Neural cell (in vitro differentiated cells): ENCODE data around the gene CCDC201. TPM values are rescaled to one million over a fixed set of nuclear protein-coding genes. Genes with fewer than 3 reads are reported as not detected.

Experiments used
- H2AFZ ChIP-seq: fragments of 200-600, 300-800 bp; sonication (generic), shearing (Covaris generic); 2 replicates; pipeline ENCODE4 v1.6.0; 2014; ENCODE audit warnings: low read depth, mild to moderate bottlenecking, antibody characterized with exemption, low read length, moderate library complexity
- H3F3A ChIP-seq: fragments of 200-600 bp; shearing (Covaris generic); 2 replicates; pipeline ENCODE4 v1.6.1; 2016; ENCODE audit warnings: mild to moderate bottlenecking, moderate library complexity, mixed read lengths, antibody characterized with exemption, low read length; ENCODE audit not compliant: insufficient read depth, poor library complexity, severe bottlenecking
- H3K27ac ChIP-seq: fragments of 200-600, 300-800 bp; sonication (generic), shearing (Covaris generic); 2 replicates; pipeline ENCODE4 v1.5.1; 2014; ENCODE audit warnings: mild to moderate bottlenecking, low read length, moderate library complexity
- H3K27me3 ChIP-seq: fragments of 300-800, 200-600 bp; sonication (generic), shearing (Covaris generic); 2 replicates; pipeline ENCODE4 v1.6.0; 2014; ENCODE audit warnings: mild to moderate bottlenecking, low read depth, low read length, moderate library complexity; ENCODE audit not compliant: insufficient read depth
- H3K36me3 ChIP-seq: fragments of 300-800, 200-600 bp; sonication (generic), shearing (Covaris generic); 2 replicates; pipeline ENCODE4 v1.5.1; 2014; ENCODE audit warnings: mild to moderate bottlenecking, antibody characterized with exemption, low read length, moderate library complexity; ENCODE audit not compliant: insufficient read depth
- H3K4me2 ChIP-seq: fragments of 300-800, 200-600 bp; sonication (generic), shearing (Covaris generic); 2 replicates; pipeline ENCODE4 v1.6.0; 2014; ENCODE audit warnings: mild to moderate bottlenecking, low read length
- H3K4me3 ChIP-seq: fragments of 300-800, 200-600 bp; sonication (generic), shearing (Covaris generic); 2 replicates; pipeline ENCODE4 v1.5.1; 2014; ENCODE audit warnings: mild to moderate bottlenecking, low read length, moderate library complexity
- H3K79me2 ChIP-seq: fragments of 200-600 bp; shearing (Covaris generic); replicated peaks from 2 replicates; pipeline ENCODE4 v1.6.0; 2014; ENCODE audit warnings: mild to moderate bottlenecking, low read length, moderate library complexity; ENCODE audit not compliant: insufficient read depth
- H3K9ac ChIP-seq: fragments of 300-800, 200-600 bp; sonication (generic), shearing (Covaris generic); 2 replicates; pipeline ENCODE4 v1.6.1; 2016; ENCODE audit warnings: mild to moderate bottlenecking, low read length, mixed read lengths
- H3K9me2 ChIP-seq: fragments of 200-600 bp; shearing (Covaris generic); 2 replicates; pipeline ENCODE4 v1.6.1; 2016; ENCODE audit warnings: mild to moderate bottlenecking, low read length, mixed read lengths; ENCODE audit not compliant: insufficient read depth
- H3K9me3 ChIP-seq: fragments of 200-600, 300-800 bp; sonication (generic), shearing (Covaris generic); 2 replicates; pipeline ENCODE4 v1.6.1; 2016; ENCODE audit warnings: mild to moderate bottlenecking, mixed run types, low read length, moderate library complexity, mixed read lengths
- H4K20me1 ChIP-seq: fragments of 200-600 bp; shearing (Covaris generic); 2 replicates; pipeline ENCODE4 v1.6.1; 2016; ENCODE audit warnings: mild to moderate bottlenecking, mixed run types; ENCODE audit not compliant: insufficient read depth
- CTCF ChIP-seq: fragments of 450-650 bp; IDR thresholded peaks from 2 replicates; pipeline ENCODE4 v1.5.1; 2014; ENCODE audit warnings: antibody characterized with exemption, mild to moderate bottlenecking, moderate library complexity; ENCODE audit not compliant: poor library complexity, severe bottlenecking
- EP300 ChIP-seq: fragments of 450-650 bp; conservative IDR thresholded peaks from 2 replicates; pipeline ENCODE4 v1.6.1; 2014; ENCODE audit warnings: antibody characterized with exemption, mild to moderate bottlenecking, moderate library complexity; ENCODE audit not compliant: poor library complexity, severe bottlenecking
- EZH2 ChIP-seq: fragments of 200-600, 300-800 bp; shearing (Covaris generic), sonication (generic); IDR thresholded peaks from 2 replicates; pipeline ENCODE4 v1.6.1; 2014; ENCODE audit warnings: antibody characterized with exemption, low read length, borderline replicate concordance, mild to moderate bottlenecking; ENCODE audit not compliant: insufficient read depth, poor library complexity, severe bottlenecking
- MXI1 ChIP-seq: fragments of 450-650 bp; conservative IDR thresholded peaks from 2 replicates; pipeline ENCODE4 v1.6.1; 2014; ENCODE audit warnings: antibody characterized with exemption, mild to moderate bottlenecking; ENCODE audit not compliant: poor library complexity, severe bottlenecking
- POLR2AphosphoS5 ChIP-seq: IDR thresholded peaks from 2 replicates; pipeline ENCODE4 v1.6.1; 2012
- RAD21 ChIP-seq: fragments of 450-650 bp; conservative IDR thresholded peaks from 2 replicates; pipeline ENCODE4 v1.6.1; 2014; ENCODE audit warnings: antibody characterized with exemption, mild to moderate bottlenecking, moderate library complexity
- REST ChIP-seq: IDR thresholded peaks from 2 replicates; pipeline ENCODE4 v1.6.1; 2012; ENCODE audit warnings: borderline replicate concordance
- SMC3 ChIP-seq: fragments of 450-650 bp; conservative IDR thresholded peaks from 2 replicates; pipeline ENCODE4 v1.6.1; 2014; ENCODE audit warnings: antibody characterized with exemption, mild to moderate bottlenecking, moderate library complexity; ENCODE audit not compliant: poor library complexity
- TAF1 ChIP-seq: IDR thresholded peaks from 2 replicates; pipeline ENCODE4 v1.6.1; 2012; ENCODE audit warnings: low read depth
- polyA minus RNA-seq: library from RNA; depleted of rRNA, polyadenylated mRNA; stranded (reverse); fragments of >200 nt; gene quantifications from 2 replicates; pipeline ENCODE4 v1.2.3, GENCODE V29; 2014
- polyA plus RNA-seq: library from polyadenylated mRNA; depleted of rRNA; stranded (reverse); fragments of >200 nt; gene quantifications from 2 replicates; pipeline ENCODE4 v1.2.3, GENCODE V29; 2014

Gene CCDC201
- polyA plus RNA-seq, result not detected in 2 replicates
- not detected in 2 replicates for polyA minus RNA-seq

- TF ChIP-seq REST (no peak), EP300 (no peak), TAF1 (no peak), CTCF (no peak), POLR2AphosphoS5 (no peak), EZH2 (no peak), MXI1 (no peak), RAD21 (no peak), SMC3 (no peak)
- H3K4me3 ChIP-seq, result no peak within 1 kb of the TSS
These were observed at the start of gene CCDC201 for GRCh38 chr7:45873035-45873354. TSS of gene CCDC201 (minus strand) at chr7:45873082. CDS start at chr7:45873007, 75 bp downstream.

GRCh38 chr7:45921699-45922519, 49.0 kb upstream of the CCDC201 start:
- Histone ChIP-seq H3K9ac (peak overlapping the region; percentile 77), H3K9me2 (no peaks in the 10 kb centered on the region), H3K9me3 (no peaks in the 10 kb centered on the region), H3K27ac (no peak overlapping the region), H3K27me3 (peaks cover 43% of the 10 kb centered on the region), H3K4me3 (peak overlapping the region; percentile 83), H3K36me3 (no peaks in the 10 kb centered on the region), H3K4me2 (peak overlapping the region; percentile 63), H4K20me1 (no peaks in the 10 kb centered on the region), H3F3A (peaks cover 3% of the 10 kb centered on the region), H2AFZ (peak overlapping the region; percentile 41), H3K79me2 (no peaks in the 10 kb centered on the region)
- peak; percentile 82 for TF ChIP-seq RAD21
- peak; percentile 79 for TF ChIP-seq CTCF
- no peak for TF ChIP-seq EZH2
- TF ChIP-seq TAF1, result no peak
- no peak for TF ChIP-seq REST
- no peak for TF ChIP-seq POLR2AphosphoS5
- no peak for TF ChIP-seq EP300
- peak; percentile 81 for TF ChIP-seq SMC3
- no peak for TF ChIP-seq MXI1

More at GRCh38 chr7:45873035-45873354, at the start of gene CCDC201:
- Histone ChIP-seq H3K9me2 (no peaks in the 10 kb centered on the region), H3K9ac (no peak within 1 kb of the TSS), H3K4me2 (no peak within 1 kb of the TSS), H3K9me3 (peaks cover 2% of the 10 kb centered on the region), H2AFZ (no peak within 1 kb of the TSS), H3K27me3 (no peaks in the 10 kb centered on the region), H3K36me3 (no peaks in the 10 kb centered on the region), H3K79me2 (no peaks in the 10 kb centered on the region), H4K20me1 (no peaks in the 10 kb centered on the region), H3F3A (no peaks in the 10 kb centered on the region), H3K27ac (no peak within 1 kb of the TSS)
